Endothelial cell of umbilical vein (primary cell): Measurements from ENCODE around the gene BORCS6. TPM values are rescaled to one million over a fixed set of nuclear protein-coding genes. Genes with fewer than 3 reads are reported as not detected.

Experiments used
- BruUV-seq: library from RNA; stranded (reverse); fragments of 400-500 nt; replicated peaks from 2 replicates; lab custom pipeline; 2021; lab: Mats Ljungman, UMichigan
- CTCF ChIA-PET: fragments of 300-600, 350-600 bp; sonication (Branson Sonifier 250); formaldehyde crosslinking; loops from one replicate; lab custom pipeline; 2021; ENCODE audit warnings: antibody characterized with exemption, inconsistent platforms; lab: Charles Lee
- POLR2A ChIA-PET: fragments of 300-600, 350-600 bp; sonication (Branson Sonifier 250); formaldehyde crosslinking; loops from one replicate; lab custom pipeline; 2021; ENCODE audit warnings: antibody characterized with exemption, inconsistent platforms; lab: Charles Lee
- DNase-seq: peaks from one replicate; pipeline ENCODE4 v3.0.0-alpha.2; 2011; ENCODE audit warnings: low read depth, low spot score
- FAIRE-seq: peaks from 2 replicates; lab custom pipeline; 2011; peaks lifted over from hg19 to GRCh38; lab: Jason Lieb, UNC
- H2AFZ ChIP-seq: 2 replicates; pipeline ENCODE4 v1.6.0; 2012; ENCODE audit warnings: low read depth, low read length, control low read depth, inconsistent platforms
- H3K27ac ChIP-seq: 2 replicates; pipeline ENCODE4 v1.5.1; 2011; ENCODE audit warnings: low read depth, mild to moderate bottlenecking, control low read depth, low read length, moderate library complexity; ENCODE audit not compliant: insufficient read depth
- H3K27me3 ChIP-seq, 2 experiments: 2 replicates each; pipeline versions ENCODE4 v1.6.0 to v1.6.1; 2011; ENCODE audit warnings: low read length in 2 of 2, mixed read lengths in 1 of 2; ENCODE audit not compliant: control insufficient read depth in 2 of 2, insufficient read depth in 2 of 2
- H3K36me3 ChIP-seq, 2 experiments: 2 replicates in 1 of 2; 3 replicates in 1 of 2; pipeline ENCODE4 v1.5.1; 2011; ENCODE audit warnings: low read length in 2 of 2, mild to moderate bottlenecking in 1 of 2, moderate library complexity in 1 of 2; ENCODE audit not compliant: control insufficient read depth in 2 of 2, insufficient read depth in 2 of 2; ENCODE audit errors: extremely low read depth in 1 of 2
- H3K4me1 ChIP-seq: 3 replicates; pipeline ENCODE4 v1.5.1; 2011; ENCODE audit warnings: mild to moderate bottlenecking, low read length; ENCODE audit not compliant: control insufficient read depth, insufficient read depth; ENCODE audit errors: extremely low read depth
- H3K4me2 ChIP-seq: 2 replicates; pipeline ENCODE4 v1.6.1; 2011; ENCODE audit warnings: low read length, control low read depth, mixed read lengths; ENCODE audit not compliant: insufficient read depth
- H3K4me3 ChIP-seq, 3 experiments: fragments of 200-600 bp in 1 of 3; sonication (generic), shearing (Covaris generic) in 1 of 3; replicated peaks in 1 of 3; 2 replicates each; pipeline ENCODE4 v1.5.1; 2011 to 2016; ENCODE audit warnings: control low read depth in 3 of 3, low read length in 3 of 3, mild to moderate bottlenecking in 2 of 3, inconsistent platforms in 1 of 3, low read depth in 1 of 3, moderate library complexity in 1 of 3; ENCODE audit not compliant: insufficient read depth in 1 of 3
- H3K79me2 ChIP-seq: 2 replicates; pipeline ENCODE4 v1.6.0; 2012; ENCODE audit warnings: low read length, inconsistent platforms; ENCODE audit not compliant: control insufficient read depth, insufficient read depth
- H3K9ac ChIP-seq: replicated peaks from 2 replicates; pipeline ENCODE3; 2011; ENCODE audit warnings: low read length, control low read depth; ENCODE audit not compliant: insufficient read depth; ENCODE audit errors: extremely low read depth
- H3K9me1 ChIP-seq: replicated peaks from 3 replicates; pipeline ENCODE4 v1.6.0; 2011; ENCODE audit warnings: mild to moderate bottlenecking, low read length; ENCODE audit not compliant: control insufficient read depth, insufficient read depth; ENCODE audit errors: extremely low read depth
- H3K9me3 ChIP-seq: replicated peaks from 2 replicates; pipeline ENCODE4 v1.5.1; 2012; ENCODE audit warnings: low read length, inconsistent platforms; ENCODE audit not compliant: control insufficient read depth, insufficient read depth
- H4K20me1 ChIP-seq: replicated peaks from 2 replicates; pipeline ENCODE3; 2011; ENCODE audit warnings: mild to moderate bottlenecking, low read length; ENCODE audit not compliant: control insufficient read depth, insufficient read depth; ENCODE audit errors: extremely low read depth
- CTCF ChIP-seq, 2 donors: IDR thresholded peaks; 1 replicate in 1 of 2; 2 replicates in 1 of 2; pipeline ENCODE4 v1.5.1; 2011; ENCODE audit warnings: low read length in 2 of 2, mild to moderate bottlenecking in 2 of 2, moderate library complexity in 2 of 2, control low read depth in 1 of 2, inconsistent platforms in 1 of 2, low read depth in 1 of 2; ENCODE audit not compliant: insufficient read depth in 1 of 2; ENCODE audit errors: extremely low read depth in 1 of 2
- EZH2 ChIP-seq: IDR thresholded peaks from 2 replicates; pipeline ENCODE4 v1.6.1; 2012; ENCODE audit warnings: borderline replicate concordance, low read depth, mild to moderate bottlenecking, moderate library complexity, low read length, inconsistent platforms; ENCODE audit not compliant: severe bottlenecking
- FOS ChIP-seq: IDR thresholded peaks from 2 replicates; pipeline ENCODE4 v1.6.1; 2011; ENCODE audit warnings: mild to moderate bottlenecking, low read length, moderate library complexity, borderline replicate concordance; ENCODE audit not compliant: insufficient read depth
- GATA2 ChIP-seq: IDR thresholded peaks from 2 replicates; pipeline ENCODE4 v1.7.0; 2011; ENCODE audit warnings: low read depth, mild to moderate bottlenecking, moderate library complexity, mixed read lengths, low read length; ENCODE audit not compliant: insufficient read length, insufficient read depth
- JUN ChIP-seq: IDR thresholded peaks from 2 replicates; pipeline ENCODE4 v1.6.1; 2011; ENCODE audit warnings: borderline replicate concordance, low read depth; ENCODE audit not compliant: insufficient read length, insufficient read depth
- MYC ChIP-seq: IDR thresholded peaks from one replicate; pipeline ENCODE4 v1.6.1; 2011; ENCODE audit warnings: mild to moderate bottlenecking, low read depth, low read length
- POLR2A ChIP-seq: IDR thresholded peaks from 2 replicates; pipeline ENCODE4 v1.6.1; 2012; ENCODE audit warnings: low read depth, mild to moderate bottlenecking, control low read depth, low read length
- POLR2AphosphoS5 ChIP-seq: IDR thresholded peaks from 2 replicates; pipeline ENCODE4 v1.6.1; 2012; ENCODE audit warnings: low read depth, mild to moderate bottlenecking, control low read depth, low read length, moderate library complexity; ENCODE audit not compliant: insufficient read depth
- dilution Hi-C: fragments of 300-500 bp; cut with MboI; formaldehyde crosslinking; loops from one replicate; pipeline ENCODE4 v1.15.0; 2019; ENCODE audit warnings: low sequenced_read_pairs; ENCODE audit not compliant: extremely low pct_ligation_motif_present
- intact Hi-C: fragments of 100-400 bp; cut with micrococcal nuclease; formaldehyde crosslinking; loops from one replicate; pipeline ENCODE4 v1.10.0; 2022
- polyA plus RNA-seq, 4 experiments: library from polyadenylated mRNA; depleted of rRNA in 3 of 4; stranded (reverse) in 3 of 4; unstranded in 1 of 4; fragments of >200 nt; gene quantifications; 2 replicates each; pipeline versions ENCODE4 v1.2.1 to v1.2.3, GENCODE V29; 2011 to 2012; ENCODE audit warnings: missing spikeins in 1 of 4
- total RNA-seq: library from RNA; stranded (reverse); gene quantifications from 2 replicates; pipeline ENCODE4 v1.2.3, GENCODE V29; 2021
- TF ChIP-seq, protein P1 (sequence below): IDR thresholded peaks from 2 replicates; pipeline ENCODE4 v1.6.1; 2011; ENCODE audit not compliant: insufficient read depth, insufficient read length

BORCS6 gene
- total and polyA plus RNA-seq, 2 donors (not counting 3 experiments of a cell fraction or from before 2014, with no cell fraction given), result 8.0 to 9.0 TPM

DNA sequence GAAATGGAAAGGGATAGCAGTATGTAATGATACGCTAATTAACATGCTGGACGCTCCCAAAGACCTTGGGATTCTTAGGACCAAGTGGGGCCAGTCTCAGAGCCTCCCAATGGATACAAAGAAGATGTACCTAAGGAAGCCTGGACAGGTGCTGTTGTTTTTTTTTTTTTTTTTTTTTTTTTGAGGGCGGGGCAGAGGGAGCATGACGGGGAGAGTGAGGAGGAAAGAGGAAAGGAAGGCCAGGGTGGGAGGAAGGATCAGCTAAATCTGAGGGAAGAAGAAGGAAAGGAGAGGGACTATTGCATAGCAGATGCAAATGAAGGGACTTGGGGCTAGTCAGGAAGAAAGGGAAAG lies 29.8 kb downstream of the BORCS6 start:
- H3K9ac ChIP-seq, result no peak overlapping the region
- intact Hi-C loops, result no loop called here
- no TSS peak for BruUV-seq
- ChIA-PET POLR2A (interaction anchor here (0.7 to 2.2 kb wide), 2 partner anchors 13 to 50 kb away, joined by 8 read pairs; partner anchors contain the start of gene AURKB), CTCF (interaction anchor here (1.5 to 6.3 kb wide), 2 partner anchors 9 to 21 kb away, joined by 4 to 72 read pairs; no protein-coding TSS in a partner anchor)
- H3K4me2 ChIP-seq, result no peak overlapping the region
- FAIRE-seq (no peak), DNase-seq (no peak)
- dilution Hi-C loops, result no loop called here
- peaks cover 32% of the 10 kb centered on the region for H3K4me1 ChIP-seq
- H3K36me3 ChIP-seq, result peaks cover 2 to 7% of the 10 kb centered on the region in 2 experiments
- TF ChIP-seq CTCF (IDR thresholded peaks at IDR 0.05; ENCODE audit: extremely low read depth in 1 of 2, insufficient read depth in 1 of 2, low read depth in 1 of 2, low read length in 2 of 2) (no peak), JUN (no peak), GATA2 (no peak), FOS (no peak), MYC (no peak), POLR2A (no peak), EZH2 (no peak), POLR2AphosphoS5 (no peak)
- TF ChIP-seq, protein P1, sequence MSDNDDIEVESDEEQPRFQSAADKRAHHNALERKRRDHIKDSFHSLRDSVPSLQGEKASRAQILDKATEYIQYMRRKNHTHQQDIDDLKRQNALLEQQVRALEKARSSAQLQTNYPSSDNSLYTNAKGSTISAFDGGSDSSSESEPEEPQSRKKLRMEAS, result no peak
- no peaks in the 10 kb centered on the region for H3K9me1 ChIP-seq
- no peak overlapping the region for H3K4me3 ChIP-seq
- H2AFZ ChIP-seq, result no peak overlapping the region
- H3K79me2 ChIP-seq, result peaks cover 20% of the 10 kb centered on the region
- no peaks in the 10 kb centered on the region for H3K27me3 ChIP-seq
- H3K9me3 ChIP-seq, result no peaks in the 10 kb centered on the region
- H3K27ac ChIP-seq, result no peak overlapping the region
- H4K20me1 ChIP-seq, result no peaks in the 10 kb centered on the region
